B cell (primary cell): ENCODE results near the gene CPA5. TPM values are rescaled to one million over a fixed set of nuclear protein-coding genes. Genes with fewer than 3 reads are reported as not detected.

Experiments
- ATAC-seq: fragments of 200-7000 bp; cut with Tn5 transposase; one replicate; pipeline ENCODE4 v1.10.0; 2021; ENCODE audit warnings: low read depth, mild to moderate bottlenecking, moderate number of reproducible peaks, moderate library complexity
- CTCF ChIA-PET: fragments of 350-600 bp; sonication (Branson Sonifier 250); formaldehyde crosslinking; loops from one replicate; lab custom pipeline; 2021; ENCODE audit warnings: antibody characterized with exemption, inconsistent platforms; lab: Charles Lee
- POLR2A ChIA-PET: fragments of 350-600 bp; sonication (Branson Sonifier 250); formaldehyde crosslinking; loops from one replicate; lab custom pipeline; 2021; ENCODE audit warnings: antibody characterized with exemption; lab: Charles Lee
- DNase-seq: peaks from one replicate; pipeline ENCODE4 v3.0.0; 2013
- H2AFZ ChIP-seq: 2 replicates; pipeline ENCODE4 v1.6.1; 2012; ENCODE audit warnings: mild to moderate bottlenecking, low read depth, low read length; ENCODE audit not compliant: insufficient read depth, poor library complexity, severe bottlenecking
- H3K27ac ChIP-seq, 2 donors: 1 replicate in 1 of 2; 2 replicates in 1 of 2; pipeline ENCODE4 v1.5.1; 2012 to 2013; ENCODE audit warnings: low read length in 2 of 2, mild to moderate bottlenecking in 2 of 2, moderate library complexity in 1 of 2
- H3K27me3 ChIP-seq, 4 experiments: fragments of 200-600 bp in 1 of 4; sonication (generic) in 1 of 4; replicated peaks in 1 of 4; 1 replicate in 2 of 4; 2 replicates in 2 of 4; pipeline versions ENCODE4 v1.6.1 to v1.7.0; 2013 to 2016; ENCODE audit warnings: low read length in 3 of 4, mild to moderate bottlenecking in 2 of 4, mixed read lengths in 1 of 4, moderate library complexity in 1 of 4; ENCODE audit not compliant: insufficient read depth in 4 of 4, control insufficient read depth in 3 of 4; ENCODE audit errors: control extremely low read depth in 1 of 4
- H3K36me3 ChIP-seq, 2 experiments: replicated peaks in 1 of 2; 1 replicate in 1 of 2; 2 replicates in 1 of 2; pipeline versions ENCODE4 v1.6.1 to v1.7.1; 2013; ENCODE audit warnings: low read length in 1 of 2; ENCODE audit not compliant: insufficient read depth in 2 of 2, control insufficient read depth in 1 of 2; ENCODE audit errors: control extremely low read depth in 1 of 2, extremely low read depth in 1 of 2
- H3K4me1 ChIP-seq, 2 donors: fragments of 200-600 bp in 1 of 2; sonication (generic) in 1 of 2; 1 replicate in 1 of 2; 2 replicates in 1 of 2; pipeline versions ENCODE4 v1.5.1 to v1.6.1; 2013 to 2017; ENCODE audit warnings: low read length in 2 of 2; ENCODE audit not compliant: control insufficient read depth in 2 of 2, insufficient read depth in 2 of 2
- H3K4me2 ChIP-seq: replicated peaks from 2 replicates; pipeline ENCODE3; 2012; ENCODE audit warnings: mild to moderate bottlenecking, low read depth, low read length; ENCODE audit not compliant: poor library complexity, severe bottlenecking
- H3K4me3 ChIP-seq, 5 experiments: fragments of 200-600 bp in 1 of 5; sonication (generic) in 1 of 5; 1 replicate in 3 of 5; 2 replicates in 2 of 5; pipeline versions ENCODE4 v1.5.1 to v1.7.0; 2011 to 2016; ENCODE audit warnings: low read length in 4 of 5, mild to moderate bottlenecking in 4 of 5, low read depth in 2 of 5, control low read depth in 1 of 5, moderate library complexity in 1 of 5; ENCODE audit not compliant: insufficient read depth in 1 of 5; ENCODE audit errors: control extremely low read depth in 1 of 5, extremely low read depth in 1 of 5
- H3K79me2 ChIP-seq: fragments of 200-600 bp; sonication (generic); one replicate; pipeline ENCODE4 v1.6.0; 2016; ENCODE audit warnings: low read length; ENCODE audit not compliant: control insufficient read depth, insufficient read depth
- H3K9ac ChIP-seq: fragments of 200-600 bp; sonication (generic); 2 replicates; pipeline ENCODE4 v1.6.1; 2017; ENCODE audit warnings: mild to moderate bottlenecking, low read length, moderate library complexity
- H3K9me3 ChIP-seq, 3 donors: one replicate each; pipeline versions ENCODE4 v1.6.1 to v1.7.1; 2013; ENCODE audit warnings: low read length in 2 of 3; ENCODE audit not compliant: control insufficient read depth in 2 of 3, insufficient read depth in 1 of 3; ENCODE audit errors: control extremely low read depth in 1 of 3
- H4K20me1 ChIP-seq: 2 replicates; pipeline ENCODE4 v1.6.0; 2012; ENCODE audit warnings: mild to moderate bottlenecking, low read length; ENCODE audit not compliant: insufficient read depth, control insufficient read depth, poor library complexity, severe bottlenecking
- H3K27ac Mint-ChIP-seq: one replicate; pipeline ENCODE4 v1.8.0; 2021; ENCODE audit warnings: mixed read lengths
- H3K27me3 Mint-ChIP-seq: one replicate; pipeline ENCODE4 v1.8.0; 2021; ENCODE audit warnings: mixed read lengths
- H3K4me1 Mint-ChIP-seq: one replicate; pipeline ENCODE4 v1.8.0; 2021; ENCODE audit warnings: mixed read lengths
- H3K4me3 Mint-ChIP-seq: one replicate; pipeline ENCODE4 v1.8.0; 2021; ENCODE audit warnings: mixed read lengths
- H3K9me3 Mint-ChIP-seq: one replicate; pipeline ENCODE4 v1.8.0; 2022; ENCODE audit warnings: mixed read lengths; ENCODE audit not compliant: insufficient read depth
- EZH2 ChIP-seq: IDR thresholded peaks from 2 replicates; pipeline ENCODE4 v1.6.1; 2012; ENCODE audit warnings: borderline replicate concordance, low read depth, mild to moderate bottlenecking, moderate library complexity, low read length; ENCODE audit not compliant: insufficient read depth, poor library complexity, severe bottlenecking
- WGBS: methylation state at CpG from one replicate; pipeline ENCODE4 v1.1.5; 2013; ENCODE audit warnings: missing lambda C conversion rate; ENCODE audit not compliant: insufficient coverage; 5-methylcytosine and 5-hydroxymethylcytosine counted together
- intact Hi-C: fragments of 100-400 bp; cut with micrococcal nuclease; formaldehyde crosslinking; loops from one replicate; pipeline ENCODE4 v1.10.0; 2022
- polyA plus RNA-seq: library from polyadenylated mRNA; depleted of rRNA; stranded (reverse); fragments of >200 nt; gene quantifications from 2 replicates; pipeline ENCODE4 v1.2.3, GENCODE V29; 2012
- total RNA-seq, 2 donors: library from RNA; stranded (reverse); fragments of 120-200 nt in 1 of 2; gene quantifications; 1 replicate in 1 of 2; 2 replicates in 1 of 2; pipeline versions ENCODE4 v1.2.3 to v1.2.4, GENCODE V29; 2013 to 2022
- TF ChIP-seq, protein P1 (sequence below): fragments of 200-600 bp; IDR thresholded peaks from one replicate; pipeline ENCODE4 v1.8.0; 2022; ENCODE audit warnings: antibody characterized with exemption, mild to moderate bottlenecking

Gene CPA5
- total and polyA plus RNA-seq, 2 donors (not counting 1 experiment from before 2014, with no cell fraction given), result not detected

GRCh38 chr7:130365511-130366441, 21.2 kb downstream of the CPA5 start:
- no peaks in the 10 kb centered on the region for H3K27me3 Mint-ChIP-seq
- no peak overlapping the region for H3K27ac ChIP-seq
- no peak overlapping the region for H3K4me2 ChIP-seq
- ChIA-PET CTCF (no interaction called here), POLR2A (no interaction called here)
- H3K9me3 Mint-ChIP-seq, result no peaks in the 10 kb centered on the region
- H3K27ac Mint-ChIP-seq, result no peak overlapping the region
- H4K20me1 ChIP-seq, result no peaks in the 10 kb centered on the region
- intact Hi-C loops, result no loop called here
- DNase-seq, result no peak
- H3K9me3 ChIP-seq, result no peaks in the 10 kb centered on the region
- ATAC-seq, result no peak
- no peaks in the 10 kb centered on the region for H3K4me1 Mint-ChIP-seq
- H3K36me3 ChIP-seq, result no peaks in the 10 kb centered on the region
- TF ChIP-seq EZH2, result no peak
- TF ChIP-seq, protein P1, sequence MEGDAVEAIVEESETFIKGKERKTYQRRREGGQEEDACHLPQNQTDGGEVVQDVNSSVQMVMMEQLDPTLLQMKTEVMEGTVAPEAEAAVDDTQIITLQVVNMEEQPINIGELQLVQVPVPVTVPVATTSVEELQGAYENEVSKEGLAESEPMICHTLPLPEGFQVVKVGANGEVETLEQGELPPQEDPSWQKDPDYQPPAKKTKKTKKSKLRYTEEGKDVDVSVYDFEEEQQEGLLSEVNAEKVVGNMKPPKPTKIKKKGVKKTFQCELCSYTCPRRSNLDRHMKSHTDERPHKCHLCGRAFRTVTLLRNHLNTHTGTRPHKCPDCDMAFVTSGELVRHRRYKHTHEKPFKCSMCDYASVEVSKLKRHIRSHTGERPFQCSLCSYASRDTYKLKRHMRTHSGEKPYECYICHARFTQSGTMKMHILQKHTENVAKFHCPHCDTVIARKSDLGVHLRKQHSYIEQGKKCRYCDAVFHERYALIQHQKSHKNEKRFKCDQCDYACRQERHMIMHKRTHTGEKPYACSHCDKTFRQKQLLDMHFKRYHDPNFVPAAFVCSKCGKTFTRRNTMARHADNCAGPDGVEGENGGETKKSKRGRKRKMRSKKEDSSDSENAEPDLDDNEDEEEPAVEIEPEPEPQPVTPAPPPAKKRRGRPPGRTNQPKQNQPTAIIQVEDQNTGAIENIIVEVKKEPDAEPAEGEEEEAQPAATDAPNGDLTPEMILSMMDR, result no peak
- no peak overlapping the region for H3K4me3 Mint-ChIP-seq
- H3K4me1 ChIP-seq, result no peaks in the 10 kb centered on the region
- H3K79me2 ChIP-seq, result no peaks in the 10 kb centered on the region
- H3K27me3 ChIP-seq, result no peaks in the 10 kb centered on the region
- no peak overlapping the region for H3K4me3 ChIP-seq
- H3K9ac ChIP-seq, result no peak overlapping the region
- WGBS, result 66% methylated on average over 10 of the region's 15 CpGs
- H2AFZ ChIP-seq, result no peak overlapping the region

GRCh38 chr7:130366564-130366963, 21.9 kb downstream of the CPA5 start:
- no peaks in the 10 kb centered on the region for H4K20me1 ChIP-seq
- no peaks in the 10 kb centered on the region for H3K9me3 ChIP-seq
- H3K27me3 Mint-ChIP-seq, result no peaks in the 10 kb centered on the region
- no peak overlapping the region for H2AFZ ChIP-seq
- ChIA-PET CTCF (no interaction called here), POLR2A (no interaction called here)
- H3K27ac Mint-ChIP-seq, result no peak overlapping the region
- no peaks in the 10 kb centered on the region for H3K9me3 Mint-ChIP-seq
- H3K27me3 ChIP-seq, result no peaks in the 10 kb centered on the region
- TF ChIP-seq EZH2, result no peak
- TF ChIP-seq, protein P1, result no peak
- ATAC-seq (no peak), DNase-seq (no peak)
- H3K4me3 ChIP-seq, result no peak overlapping the region
- H3K4me3 Mint-ChIP-seq, result no peak overlapping the region
- intact Hi-C loops, result no loop called here
- H3K4me2 ChIP-seq, result no peak overlapping the region
- no peak overlapping the region for H3K9ac ChIP-seq
- H3K36me3 ChIP-seq, result no peaks in the 10 kb centered on the region
- no peaks in the 10 kb centered on the region for H3K4me1 Mint-ChIP-seq
- no peaks in the 10 kb centered on the region for H3K79me2 ChIP-seq
- no peak overlapping the region for H3K27ac ChIP-seq
- no peaks in the 10 kb centered on the region for H3K4me1 ChIP-seq
- 94% methylated on average over 5 of the region's 6 CpGs for WGBS
